Middle frontal gyrus (tissue), 1 donor: Measurements from ENCODE around the gene AKT3.

Experiments
- DNase-seq: peaks from one replicate; pipeline ENCODE4 v3.0.0-alpha.2; 2015; ENCODE audit warnings: low spot score; ENCODE audit errors: extremely low spot score

Gene AKT3

DNA sequence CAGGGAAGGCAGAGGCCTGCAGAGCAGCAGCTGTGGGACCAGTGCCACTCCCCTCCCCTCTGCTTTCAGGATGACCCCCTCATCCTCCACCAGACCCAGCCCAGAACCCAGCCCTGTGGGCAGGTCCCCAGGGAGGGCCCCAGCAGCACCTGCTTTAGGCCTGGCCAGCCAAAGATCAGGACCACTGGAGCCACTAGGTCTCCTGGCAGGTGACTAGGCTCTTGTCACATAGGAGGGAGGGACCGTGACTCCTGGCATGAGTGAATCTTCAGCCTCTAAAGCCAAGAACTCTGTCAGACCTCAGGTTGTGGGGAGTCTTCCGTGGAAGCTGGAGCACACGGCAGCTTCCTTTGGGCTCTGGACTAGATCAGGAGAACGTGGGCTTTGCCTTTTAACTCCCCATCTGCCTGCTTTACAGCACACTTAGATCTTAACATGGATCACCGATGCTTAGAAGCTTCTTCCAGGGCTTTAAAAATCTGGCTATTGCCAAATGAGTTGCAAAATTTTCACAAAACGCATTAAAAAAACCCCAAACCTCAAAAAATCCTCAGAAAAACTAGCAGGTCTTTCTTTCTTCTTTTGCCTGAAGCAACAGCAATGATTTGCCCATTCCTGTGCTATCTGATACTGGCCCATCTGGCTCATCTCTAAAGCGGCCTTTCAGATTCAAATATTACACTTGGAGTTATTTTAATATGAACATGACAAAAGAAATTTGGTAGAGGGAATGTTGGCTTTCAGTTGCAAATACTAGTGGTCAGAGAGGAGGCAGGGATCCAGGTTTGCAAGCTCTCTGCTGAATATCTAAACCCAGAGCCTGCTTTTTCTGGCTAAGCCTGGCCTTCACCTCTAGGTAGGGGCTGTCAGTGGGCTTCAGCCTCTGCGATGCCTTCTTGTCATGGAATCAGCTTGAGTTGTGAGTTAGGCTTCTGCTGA is 359.0 kb downstream of the AKT3 start:
- DNase-seq, result no peak

- no peak for DNase-seq
Measured at GRCh38 chr1:243489681-243490546, 360.1 kb downstream of the AKT3 start.

- no peak for DNase-seq
Measured at GRCh38 chr1:243489158-243489527, 360.9 kb downstream of the AKT3 start.

DNA sequence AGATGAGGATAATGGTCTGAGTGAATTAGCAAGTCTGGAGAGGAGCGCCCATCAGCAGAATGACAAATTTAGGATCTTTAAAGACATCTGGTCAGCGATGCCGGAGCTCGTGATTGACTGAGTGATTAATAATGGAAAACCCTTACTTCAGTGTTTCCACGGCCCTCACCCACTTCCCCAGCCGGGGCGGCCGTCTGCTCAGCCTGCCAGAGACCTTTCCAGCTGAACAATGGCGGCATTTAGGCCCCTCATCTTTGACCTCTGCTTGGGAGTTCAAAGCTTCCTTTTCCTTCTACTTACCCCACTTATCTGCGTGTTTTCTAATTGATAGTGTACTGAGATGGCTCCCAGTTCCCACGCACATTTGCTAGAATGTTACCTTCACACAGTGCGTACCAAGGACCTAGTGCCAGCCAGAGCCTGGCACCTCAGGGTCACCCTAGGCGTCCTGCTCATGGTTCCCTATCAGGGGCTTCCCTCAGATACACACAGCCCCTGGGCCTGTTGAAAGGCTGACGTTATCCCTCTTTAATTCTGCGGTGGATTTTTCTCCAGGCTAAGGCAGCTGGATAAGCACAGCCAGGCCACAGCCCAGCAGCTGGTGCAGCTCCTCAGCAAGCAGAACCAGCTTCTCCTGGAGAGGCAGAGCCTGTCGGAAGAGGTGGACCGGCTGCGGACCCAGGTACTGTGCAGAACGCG is 361.4 kb downstream of the AKT3 start:
- no peak for DNase-seq

GRCh38 chr1:243487649-243488227 is 362.3 kb downstream of the AKT3 start:
- DNase-seq, result no peak

DNA sequence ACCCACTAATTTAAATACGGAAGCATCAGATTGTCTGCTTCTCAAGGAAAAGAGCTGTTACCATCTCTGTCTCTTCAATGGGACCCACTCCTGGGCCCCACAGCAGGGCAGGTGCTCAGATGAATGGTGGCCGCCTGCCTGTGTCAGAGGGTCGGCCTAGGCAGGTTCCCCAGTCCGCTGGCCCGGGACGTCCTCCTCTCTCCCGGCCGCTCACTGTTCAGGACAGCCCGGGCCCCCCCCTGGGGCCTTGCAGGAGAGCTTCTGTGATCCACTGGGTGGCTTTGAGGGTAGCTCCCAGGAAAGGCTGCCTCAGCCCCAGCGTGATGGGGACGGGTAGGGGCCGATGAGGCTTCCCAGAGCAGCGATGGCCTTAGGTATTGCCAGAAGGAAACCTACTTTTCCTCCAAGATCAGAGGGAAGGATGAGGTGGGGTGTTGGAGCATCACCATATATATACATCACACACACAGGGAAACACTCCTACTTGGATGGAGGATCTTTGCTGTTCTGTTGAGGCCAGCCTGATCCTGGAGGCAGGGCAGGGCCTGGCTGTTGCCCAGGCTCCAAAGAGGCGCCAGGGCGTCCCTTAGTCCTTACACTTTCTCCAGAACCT is 362.9 kb downstream of the AKT3 start:
- no peak for DNase-seq

GRCh38 chr1:243483952-243484351 is 366.1 kb downstream of the AKT3 start:
- DNase-seq, result no peak

GRCh38 chr1:243483071-243483771 is 366.8 kb downstream of the AKT3 start:
- no peak for DNase-seq

DNA sequence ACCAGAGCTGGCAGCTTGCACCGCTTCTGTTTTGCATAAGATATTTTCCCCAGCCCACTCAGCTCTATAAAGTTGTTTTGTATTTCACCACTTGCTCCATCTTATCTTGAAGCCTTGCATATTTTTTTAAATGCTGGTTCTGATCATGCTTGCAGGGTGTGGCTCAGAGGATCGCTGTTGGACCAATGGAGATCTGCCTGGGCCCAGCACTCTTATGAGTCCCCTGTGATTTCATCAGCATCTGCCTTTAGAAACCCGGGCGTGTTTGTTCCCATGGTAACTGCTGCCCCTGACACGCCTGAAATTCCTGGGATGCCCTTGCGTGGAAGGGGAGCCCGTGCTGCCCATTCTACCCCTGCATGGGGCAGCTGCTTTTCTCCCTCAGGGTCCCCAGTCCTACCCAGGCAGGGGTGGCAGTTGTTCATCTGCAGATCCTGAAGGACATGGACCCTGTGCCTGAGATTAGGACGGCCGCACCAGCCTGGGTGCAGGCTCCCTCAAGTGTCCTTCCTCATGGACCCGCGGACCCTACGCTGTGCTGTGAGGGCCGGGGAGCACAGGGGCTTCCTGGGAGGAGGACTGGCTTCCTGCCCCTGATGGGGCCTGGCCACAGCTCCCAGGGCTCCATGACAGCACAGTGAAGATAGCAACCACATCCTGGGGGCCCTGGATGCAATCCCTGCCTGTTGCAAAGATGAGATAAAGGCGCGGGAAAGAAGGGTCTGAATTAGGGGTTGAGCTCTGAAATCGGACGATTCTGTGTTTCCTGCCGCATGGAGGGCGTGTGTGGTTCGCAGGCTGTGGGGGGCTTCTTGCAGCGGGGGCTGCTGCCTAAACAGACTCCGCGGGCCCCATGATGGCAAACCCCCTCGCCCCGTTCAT is 367.7 kb downstream of the AKT3 start:
- no peak for DNase-seq

- DNase-seq, result no peak
Measured at GRCh38 chr1:243481101-243481500, 368.9 kb downstream of the AKT3 start.

DNA sequence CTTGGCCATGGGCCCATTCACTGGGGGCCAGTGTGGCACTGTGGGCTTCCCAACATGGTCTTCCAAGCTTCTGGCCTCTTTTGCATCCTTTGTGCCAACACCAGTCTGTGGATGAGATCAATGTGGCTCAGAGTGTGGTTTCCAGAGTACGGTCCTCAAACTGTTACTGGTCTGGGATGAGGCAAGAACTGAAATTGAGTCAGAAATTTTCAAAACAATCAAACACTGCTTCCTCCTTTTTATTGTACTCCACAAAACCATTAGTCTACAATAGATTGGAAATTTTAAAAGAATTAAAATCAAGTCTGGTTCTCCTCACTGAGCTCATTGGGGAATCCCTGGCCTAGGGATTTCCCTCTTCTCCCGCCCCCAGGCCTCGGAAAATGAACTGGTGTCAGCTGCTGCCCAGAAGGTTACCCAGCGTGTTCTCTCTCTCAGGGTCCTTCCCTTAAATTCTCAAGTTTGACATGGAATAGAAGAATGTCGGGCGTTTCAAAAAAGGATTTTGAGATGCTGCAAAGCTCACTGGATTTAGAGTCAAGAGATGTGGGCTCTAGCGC is 372.2 kb downstream of the AKT3 start:
- DNase-seq, result no peak

DNA sequence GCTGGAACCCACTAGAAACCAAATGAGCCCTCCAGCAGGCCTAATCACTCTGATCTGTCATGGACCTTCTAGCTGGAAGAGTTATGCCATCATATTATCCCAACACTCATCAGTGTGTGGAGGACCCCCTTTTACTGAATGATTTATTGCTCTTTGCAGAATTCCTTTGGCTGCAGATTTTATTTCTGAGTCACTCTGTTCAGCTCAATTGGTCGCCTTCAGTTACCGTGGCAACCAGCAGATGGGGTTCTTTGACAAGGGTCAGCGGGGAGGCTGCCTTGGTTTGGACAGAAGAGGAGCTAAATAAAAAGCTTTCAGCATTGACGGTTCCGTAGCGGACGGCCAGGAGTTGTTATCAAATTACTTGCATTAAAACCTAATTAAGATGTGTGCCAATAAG is 374.1 kb downstream of the AKT3 start:
- DNase-seq, result no peak

- no peak for DNase-seq
Measured at GRCh38 chr1:243474906-243475305, 375.1 kb downstream of the AKT3 start.

- no peak for DNase-seq
Measured at GRCh38 chr1:243474136-243474881, 375.7 kb downstream of the AKT3 start.

GRCh38 chr1:243473227-243474135 is 376.6 kb downstream of the AKT3 start:
- no peak for DNase-seq

GRCh38 chr1:243471754-243472745 is 378.0 kb downstream of the AKT3 start:
- DNase-seq, result no peak
